Activated CD4-positive, CD25-positive, alpha-beta regulatory T cell (primary cell): Measurements from ENCODE around the gene ALCAM.
"Not testable (repeated sequence)": the region's sequence is repeated elsewhere in the genome, so short reads cannot be mapped to it uniquely, and the experiment has no call there.

Experiments
- DNase-seq, 4 experiments: peaks; one replicate each; lab custom pipeline; 2025; lab: John Stamatoyannopoulos, UW

Gene ALCAM

DNA sequence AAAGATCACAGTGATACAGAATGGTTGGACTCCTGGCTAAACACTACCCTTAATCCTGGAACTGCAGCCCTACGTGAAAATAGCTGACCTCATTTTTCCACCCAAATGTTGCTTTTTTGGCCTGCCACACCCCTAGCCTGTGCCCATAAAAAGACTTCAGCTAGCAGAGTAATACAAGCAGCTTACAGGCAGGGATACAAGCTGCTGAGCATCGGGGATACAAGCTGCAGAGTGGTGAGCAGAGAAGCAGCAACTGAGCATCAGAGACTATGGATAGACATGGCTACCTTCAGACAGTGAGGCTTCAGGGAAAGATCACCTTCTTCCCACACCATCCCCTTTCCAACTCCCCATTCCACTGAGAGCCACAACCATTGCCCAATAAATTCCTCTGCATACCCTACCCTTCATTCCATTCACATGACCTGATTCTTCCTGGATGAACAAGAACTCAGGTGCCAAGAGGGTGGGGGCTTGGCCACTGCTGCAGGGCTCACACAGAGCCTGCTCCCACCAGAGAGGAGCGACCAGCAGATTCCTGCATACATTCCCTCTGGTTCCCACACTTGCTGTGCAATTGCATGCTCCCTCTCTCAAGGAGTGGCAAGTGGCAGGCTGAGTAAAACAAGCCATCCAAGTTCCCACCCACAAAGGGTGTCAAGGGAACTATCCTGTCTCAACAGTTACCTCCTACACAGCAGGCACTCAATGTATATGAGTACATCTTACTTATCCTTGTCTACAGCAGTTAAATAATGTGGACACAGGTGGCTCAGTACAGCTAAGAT, 217.5 kb downstream of the ALCAM start:
- no peak for DNase-seq

DNA sequence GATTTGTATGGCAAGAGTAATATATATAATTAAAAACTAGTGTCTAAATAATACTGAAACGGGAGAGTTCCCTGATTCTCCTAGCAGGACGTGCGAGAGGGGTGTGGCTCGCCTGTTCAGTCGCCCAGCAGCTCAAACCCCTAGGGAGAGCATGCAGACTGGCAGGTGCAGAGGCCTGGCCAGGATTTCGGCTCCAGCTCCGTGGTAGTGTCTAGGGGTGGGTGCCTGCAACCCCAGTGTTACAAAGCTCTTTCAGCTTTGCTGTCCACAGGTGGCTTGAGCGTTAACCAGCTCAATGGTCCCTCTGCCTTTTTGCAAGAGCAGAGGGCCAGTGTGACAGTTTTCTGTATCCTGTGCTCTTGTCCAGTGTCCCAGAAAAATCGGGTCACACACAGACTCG, 226.6 kb downstream of the ALCAM start:
- DNase-seq: no peak

DNA sequence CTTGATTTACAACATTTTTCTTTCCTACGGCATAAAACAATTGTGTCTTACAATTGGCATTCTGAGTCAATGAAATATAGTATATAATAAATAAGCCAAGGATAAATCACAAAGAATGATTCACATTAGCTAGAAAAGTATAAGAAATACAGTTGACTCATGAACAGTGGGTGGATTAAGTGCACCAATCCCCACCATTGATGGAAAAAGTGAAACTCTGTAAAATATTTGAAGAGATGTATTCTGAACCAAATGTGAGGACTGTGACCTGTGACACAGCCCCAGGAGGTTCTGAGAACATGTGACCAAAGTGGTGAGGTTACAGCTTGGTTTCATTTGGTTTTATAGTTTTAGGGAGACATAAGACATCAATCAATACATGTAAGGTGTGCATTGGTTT, 227.5 kb downstream of the ALCAM start:
- no peak for DNase-seq

- no peak for DNase-seq
Measured at GRCh38 chr3:105598042-105598796, 231.5 kb downstream of the ALCAM start.

- DNase-seq: no peak
Measured at GRCh38 chr3:105599350-105599749, 232.6 kb downstream of the ALCAM start.

GRCh38 chr3:105601756-105602155, 235.0 kb downstream of the ALCAM start:
- DNase-seq: not testable (repeated sequence)

DNA sequence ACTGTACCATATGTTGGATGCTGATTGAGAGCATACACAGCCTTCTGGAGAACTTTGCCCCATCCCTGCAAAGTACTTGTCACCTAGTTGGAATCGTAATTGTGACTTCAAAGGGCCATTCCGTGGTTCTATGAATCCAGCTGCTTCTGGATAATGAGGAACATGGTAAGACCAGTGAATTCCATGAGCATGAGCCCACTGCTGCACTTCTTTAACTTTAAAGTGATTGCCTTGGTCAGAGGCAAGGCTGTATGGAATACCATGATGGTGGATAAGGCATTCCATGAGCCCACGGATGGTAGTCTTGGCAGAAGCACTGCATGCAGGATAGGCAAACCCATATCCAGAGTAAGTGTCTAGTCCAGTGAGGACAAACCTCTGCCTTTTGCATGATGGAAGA, 235.6 kb downstream of the ALCAM start:
- not testable (repeated sequence) for DNase-seq

DNA sequence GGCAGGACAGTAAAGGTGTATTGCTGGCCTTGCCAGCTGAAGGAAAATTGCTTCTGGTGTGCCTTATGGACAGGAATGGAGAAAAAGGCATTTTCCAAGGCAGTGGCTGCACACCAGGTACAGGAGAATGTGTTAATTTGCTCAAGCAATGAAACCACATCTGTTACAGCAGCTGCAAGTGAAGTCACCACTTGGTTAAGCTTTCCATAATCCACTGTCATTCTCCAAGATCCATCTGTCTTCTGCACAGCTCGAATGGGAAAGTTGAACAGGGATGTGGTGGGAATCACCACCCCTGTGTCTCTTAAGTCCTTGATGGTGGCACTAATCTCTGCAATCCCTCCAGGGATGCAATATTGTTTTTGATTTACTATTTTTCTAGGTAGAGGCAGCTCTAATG, 236.8 kb downstream of the ALCAM start:
- DNase-seq: not testable (repeated sequence)

DNA sequence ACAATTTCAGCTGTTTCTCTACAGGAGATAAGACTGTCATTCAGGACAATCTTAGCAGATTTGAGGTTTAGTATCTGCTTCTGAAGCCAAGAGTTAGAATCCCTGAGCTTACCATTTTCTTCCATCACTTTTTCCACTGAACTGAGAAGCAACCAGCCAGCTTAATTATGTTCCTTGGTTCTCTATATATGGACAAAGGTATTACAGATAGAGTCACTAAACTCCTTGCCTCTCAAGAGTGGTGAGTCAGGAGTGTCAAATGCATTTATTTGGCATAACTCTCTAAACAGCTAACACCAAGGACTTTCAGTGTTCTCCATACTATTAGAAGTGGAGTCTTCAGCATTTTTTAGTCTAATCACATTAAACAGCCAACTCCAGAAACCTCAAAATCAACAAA, 239.3 kb downstream of the ALCAM start:
- no peak for DNase-seq

- DNase-seq: no peak
Measured at GRCh38 chr3:105608623-105609022, 241.9 kb downstream of the ALCAM start.

DNA sequence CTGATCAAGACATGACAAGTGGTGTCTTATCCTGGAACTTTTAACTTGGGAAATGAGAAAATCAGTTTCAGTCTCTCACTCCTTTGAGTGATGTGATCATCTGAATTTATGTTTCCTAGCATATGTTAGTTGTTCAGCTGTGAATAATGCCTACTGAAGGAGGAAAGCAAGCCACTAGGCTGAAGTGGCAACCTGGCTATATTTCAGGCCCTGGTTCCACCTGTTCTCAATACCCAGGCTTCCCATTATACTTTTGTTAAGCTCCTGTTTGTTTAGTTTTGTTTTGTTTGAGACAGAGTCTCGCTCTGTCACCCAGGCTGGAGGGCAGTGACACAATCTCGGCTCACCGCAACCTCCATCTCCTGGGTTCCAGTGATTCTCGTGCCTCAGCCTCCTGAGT, 243.8 kb downstream of the ALCAM start:
- DNase-seq: no peak

- no peak for DNase-seq
Measured at GRCh38 chr3:105611304-105612192, 244.8 kb downstream of the ALCAM start.

DNA sequence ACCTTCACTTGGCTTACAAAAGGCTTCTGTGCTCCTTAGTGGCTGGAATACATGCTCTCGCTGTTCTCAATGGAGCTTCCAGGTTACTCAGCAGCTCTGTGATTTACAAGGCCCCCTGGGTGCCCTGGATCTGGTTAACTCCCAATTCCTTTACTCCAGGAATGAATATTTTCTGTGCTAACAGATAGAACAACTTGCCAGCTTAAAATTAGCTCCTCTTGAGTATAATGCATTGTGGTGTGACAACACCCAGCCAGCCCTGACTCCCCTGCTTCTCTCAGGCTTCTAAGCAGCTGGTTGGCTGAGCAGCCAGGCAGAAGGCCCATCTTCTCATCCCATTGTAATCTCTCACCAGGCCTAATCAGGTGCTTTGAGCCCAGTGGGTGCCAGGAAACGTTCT, 246.4 kb downstream of the ALCAM start:
- DNase-seq: no peak

DNA sequence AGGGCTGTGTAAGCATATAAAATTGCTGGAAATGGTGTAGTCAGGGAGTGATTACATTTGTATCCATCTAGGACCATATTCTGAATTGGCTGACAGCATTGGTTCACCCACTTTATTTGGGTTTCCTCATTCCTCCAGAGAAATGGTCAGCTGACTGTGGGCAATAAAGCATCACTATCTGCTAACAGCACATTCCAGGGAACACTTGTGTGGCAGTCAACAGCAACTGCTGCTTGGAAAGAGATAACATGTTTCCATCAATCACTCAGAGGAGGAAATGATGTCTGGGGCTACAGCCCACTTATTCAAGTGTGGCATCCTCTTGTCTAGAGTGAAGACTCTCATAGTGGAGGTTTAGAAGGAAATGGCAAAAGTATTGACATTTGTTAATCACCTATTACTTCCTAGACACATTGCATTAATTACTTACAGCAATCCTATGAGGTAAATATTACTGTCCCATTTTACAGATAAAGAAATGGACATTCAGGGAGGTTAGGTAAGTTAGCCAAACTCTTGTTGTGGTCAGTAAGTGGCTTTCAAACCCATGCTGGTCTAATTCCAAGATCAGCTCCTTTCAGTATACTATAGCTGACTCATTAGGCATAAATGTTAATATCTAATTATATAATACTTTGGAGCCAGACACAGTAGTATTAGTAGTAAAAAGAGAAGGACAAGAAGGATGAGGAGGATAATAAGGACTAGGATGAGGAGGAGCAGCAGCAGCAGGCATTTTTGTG, 247.8 kb downstream of the ALCAM start:
- DNase-seq: no peak

DNA sequence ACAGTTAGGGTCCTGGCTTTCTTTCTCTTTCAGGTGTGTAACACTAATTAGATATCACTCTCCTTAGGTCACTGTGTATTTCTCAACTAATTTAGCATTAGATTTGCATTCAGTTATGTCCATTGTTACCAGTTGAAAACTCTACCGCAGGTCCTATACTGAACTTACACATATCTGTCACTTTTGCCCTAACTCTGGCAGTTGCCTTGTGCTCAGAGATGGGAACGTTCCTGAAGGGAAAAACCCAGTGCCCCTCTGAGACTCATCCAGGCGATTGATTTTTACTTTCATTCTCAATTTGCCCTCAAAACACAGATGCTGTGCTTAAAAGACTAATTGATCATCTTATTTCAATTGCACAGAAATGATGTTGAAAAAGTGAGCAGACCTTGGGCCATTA, 249.1 kb downstream of the ALCAM start:
- no peak for DNase-seq

- DNase-seq: no peak
Measured at GRCh38 chr3:105616374-105617121, 249.8 kb downstream of the ALCAM start.

GRCh38 chr3:105618556-105618955, 251.8 kb downstream of the ALCAM start:
- no peak for DNase-seq

- DNase-seq: no peak
Measured at GRCh38 chr3:105619651-105620050, 252.9 kb downstream of the ALCAM start.

DNA sequence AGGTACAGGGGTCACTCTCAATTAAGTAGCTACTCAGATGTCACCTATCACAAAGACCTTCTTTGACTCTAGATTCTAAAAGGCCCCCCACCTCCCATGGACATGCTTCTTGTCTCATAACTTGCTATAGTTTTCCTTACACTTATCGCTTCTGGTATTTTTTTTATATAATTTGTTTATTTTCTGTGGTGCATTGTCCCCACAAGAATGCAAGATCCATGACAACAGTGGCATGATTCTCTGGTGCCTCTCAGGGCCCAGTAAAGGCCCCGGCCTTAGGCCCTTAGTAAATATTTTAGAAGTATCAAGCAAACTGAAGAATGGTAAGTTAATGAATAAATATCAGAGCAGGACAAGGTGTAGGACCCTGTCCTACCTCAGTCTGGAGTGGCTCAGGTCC, 253.5 kb downstream of the ALCAM start:
- DNase-seq: no peak

DNA sequence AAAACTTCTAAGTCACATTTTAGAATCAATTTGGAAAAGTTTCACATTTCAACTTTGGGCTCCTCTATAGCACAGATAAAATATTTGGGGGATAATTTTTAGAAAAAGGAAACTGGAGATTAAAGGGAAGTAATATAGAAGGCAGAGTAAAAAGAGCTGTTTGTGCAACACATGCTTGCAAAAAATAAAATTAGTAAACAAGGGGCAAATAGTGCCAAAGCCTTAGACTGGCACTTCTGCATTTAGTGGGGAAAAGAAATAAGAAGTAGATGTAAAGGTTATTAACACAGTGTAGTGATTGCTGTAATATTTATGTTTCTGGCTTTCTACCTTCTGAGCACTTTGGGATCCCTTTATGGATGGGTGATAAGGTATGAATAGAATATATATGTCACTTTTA, 255.5 kb downstream of the ALCAM start:
- no peak for DNase-seq
